GM23338 (cell line): ENCODE measurements around the gene PTPRN2. TPM values are rescaled to one million over a fixed set of nuclear protein-coding genes. Genes with fewer than 3 reads are reported as not detected.

ENCODE experiments used
- ATAC-seq: fragments of 200-7000 bp; cut with Tn5 transposase; 3 replicates; pipeline ENCODE4 v1.9.1; 2020
- DNase-seq: peaks from one replicate; pipeline ENCODE4 v3.0.0-alpha.2; 2015; ENCODE audit warnings: low spot score
- H2AFZ ChIP-seq: fragments of 200-600 bp; sonication (generic); 2 replicates; pipeline ENCODE4 v1.8.0; 2016; ENCODE audit warnings: antibody characterized with exemption, mild to moderate bottlenecking, moderate library complexity
- H3F3A ChIP-seq: fragments of 200-600 bp; sonication (generic); replicated peaks from 2 replicates; pipeline ENCODE4 v1.8.0; 2017; ENCODE audit warnings: antibody characterized with exemption, mixed run types, low read depth
- H3K27ac ChIP-seq: fragments of 200-600 bp; sonication (generic); 2 replicates; pipeline ENCODE4 v1.6.1; 2016; ENCODE audit warnings: low read depth
- H3K27me3 ChIP-seq: fragments of 200-600 bp; sonication (generic); 2 replicates; pipeline ENCODE4 v1.8.0; 2016; ENCODE audit warnings: mild to moderate bottlenecking, mixed run types, moderate library complexity; ENCODE audit not compliant: insufficient read depth
- H3K36me3 ChIP-seq: fragments of 200-600 bp; sonication (generic); 2 replicates; pipeline ENCODE4 v1.8.0; 2016; ENCODE audit warnings: mild to moderate bottlenecking; ENCODE audit not compliant: insufficient read depth
- H3K4me1 ChIP-seq: fragments of 200-600 bp; sonication (generic); 2 replicates; pipeline ENCODE4 v1.8.0; 2016; ENCODE audit warnings: mild to moderate bottlenecking, moderate library complexity; ENCODE audit not compliant: insufficient read depth
- H3K4me2 ChIP-seq: fragments of 200-600 bp; sonication (generic); 2 replicates; pipeline ENCODE4 v1.7.1; 2017; ENCODE audit warnings: mixed run types
- H3K4me3 ChIP-seq: fragments of 200-600 bp; sonication (generic); 2 replicates; pipeline ENCODE4 v1.6.1; 2016; ENCODE audit warnings: mixed run types
- H3K79me2 ChIP-seq: fragments of 200-600 bp; sonication (generic); replicated peaks from 2 replicates; pipeline ENCODE4 v1.8.0; 2017; ENCODE audit warnings: mild to moderate bottlenecking; ENCODE audit not compliant: insufficient read depth
- H3K9me2 ChIP-seq: fragments of 200-600 bp; sonication (generic); 2 replicates; pipeline ENCODE4 v1.8.0; 2017; ENCODE audit not compliant: insufficient read depth
- H4K20me1 ChIP-seq: fragments of 200-600 bp; sonication (generic); replicated peaks from 2 replicates; pipeline ENCODE4 v1.8.0; 2017; ENCODE audit warnings: mild to moderate bottlenecking; ENCODE audit not compliant: insufficient read depth
- H3K27ac Mint-ChIP-seq: 2 replicates; pipeline ENCODE4 v1.8.0; 2020; ENCODE audit warnings: inconsistent platforms, mild to moderate bottlenecking, moderate library complexity, mixed read lengths
- H3K27me3 Mint-ChIP-seq: 3 replicates; pipeline ENCODE4 v1.8.0; 2022; ENCODE audit warnings: low read depth, mild to moderate bottlenecking, moderate library complexity, mixed read lengths, inconsistent platforms; ENCODE audit not compliant: insufficient read depth, poor library complexity
- H3K36me3 Mint-ChIP-seq: 3 replicates; pipeline ENCODE4 v1.8.0; 2021; ENCODE audit warnings: low read depth, mild to moderate bottlenecking, inconsistent platforms, moderate library complexity, mixed read lengths
- H3K4me1 Mint-ChIP-seq: 3 replicates; pipeline ENCODE4 v1.8.0; 2020; ENCODE audit warnings: mild to moderate bottlenecking, inconsistent platforms, mixed read lengths
- H3K4me3 Mint-ChIP-seq: 3 replicates; pipeline ENCODE4 v1.8.0; 2021; ENCODE audit warnings: moderate library complexity, mild to moderate bottlenecking, inconsistent platforms, mixed read lengths
- H3K9me3 Mint-ChIP-seq: 3 replicates; pipeline ENCODE4 v1.8.0; 2020; ENCODE audit warnings: moderate library complexity, mild to moderate bottlenecking, inconsistent platforms, mixed read lengths
- NANOG ChIP-seq: IDR thresholded peaks from 2 replicates; pipeline ENCODE4 v1.6.1; 2016; ENCODE audit warnings: antibody characterized with exemption, borderline replicate concordance
- ZNF331 ChIP-seq: fragments of 250-450 bp; sonication (Bioruptor Pico); IDR thresholded peaks from 2 replicates; pipeline ENCODE4 v1.5.0; 2020; ENCODE audit warnings: low read depth, mild to moderate bottlenecking, moderate library complexity
- polyA plus RNA-seq: library from polyadenylated mRNA; unstranded; fragments of >200 nt; fragmentation: Nextera tagmentation; extraction: Ambion mirVana; gene quantifications from 2 replicates; pipeline ENCODE4 v1.2.1, GENCODE V29; 2016
- total RNA-seq: library from RNA; depleted of rRNA; stranded (reverse); fragments of >200 nt; shearing (Covaris generic); gene quantifications from 2 replicates; pipeline ENCODE4 v1.2.3, GENCODE V29; 2014
- TF ChIP-seq, protein P1 (sequence below): fragments of 250-450 bp; sonication (Bioruptor Pico); IDR thresholded peaks from 2 replicates; pipeline ENCODE4 v1.5.0; 2020; ENCODE audit warnings: mild to moderate bottlenecking, moderate library complexity

Gene PTPRN2
- total and polyA plus RNA-seq, 2 experiments from 2014 or later = 0.87 to 4.0 TPM

DNA sequence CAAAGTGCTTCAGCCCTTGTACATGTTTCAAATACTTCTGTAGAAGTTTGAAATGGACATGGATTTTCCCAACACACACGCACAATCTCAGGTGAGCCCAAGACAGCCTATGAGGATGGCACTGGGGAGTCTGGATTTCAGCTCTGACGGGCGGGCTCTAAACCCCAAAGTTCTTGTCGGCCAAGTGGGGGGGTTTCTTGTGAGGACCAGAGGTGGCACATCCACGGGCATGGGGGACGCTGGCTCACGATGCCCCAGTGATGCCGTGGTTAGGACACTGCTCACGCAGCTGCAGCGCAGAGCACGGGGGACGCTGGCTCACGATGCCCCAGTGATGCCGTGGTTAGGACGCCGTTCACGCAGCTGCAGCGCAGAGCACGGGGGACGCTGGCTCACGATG, 970.7 kb downstream of the PTPRN2 start (continued):
- TF ChIP-seq, protein P1, sequence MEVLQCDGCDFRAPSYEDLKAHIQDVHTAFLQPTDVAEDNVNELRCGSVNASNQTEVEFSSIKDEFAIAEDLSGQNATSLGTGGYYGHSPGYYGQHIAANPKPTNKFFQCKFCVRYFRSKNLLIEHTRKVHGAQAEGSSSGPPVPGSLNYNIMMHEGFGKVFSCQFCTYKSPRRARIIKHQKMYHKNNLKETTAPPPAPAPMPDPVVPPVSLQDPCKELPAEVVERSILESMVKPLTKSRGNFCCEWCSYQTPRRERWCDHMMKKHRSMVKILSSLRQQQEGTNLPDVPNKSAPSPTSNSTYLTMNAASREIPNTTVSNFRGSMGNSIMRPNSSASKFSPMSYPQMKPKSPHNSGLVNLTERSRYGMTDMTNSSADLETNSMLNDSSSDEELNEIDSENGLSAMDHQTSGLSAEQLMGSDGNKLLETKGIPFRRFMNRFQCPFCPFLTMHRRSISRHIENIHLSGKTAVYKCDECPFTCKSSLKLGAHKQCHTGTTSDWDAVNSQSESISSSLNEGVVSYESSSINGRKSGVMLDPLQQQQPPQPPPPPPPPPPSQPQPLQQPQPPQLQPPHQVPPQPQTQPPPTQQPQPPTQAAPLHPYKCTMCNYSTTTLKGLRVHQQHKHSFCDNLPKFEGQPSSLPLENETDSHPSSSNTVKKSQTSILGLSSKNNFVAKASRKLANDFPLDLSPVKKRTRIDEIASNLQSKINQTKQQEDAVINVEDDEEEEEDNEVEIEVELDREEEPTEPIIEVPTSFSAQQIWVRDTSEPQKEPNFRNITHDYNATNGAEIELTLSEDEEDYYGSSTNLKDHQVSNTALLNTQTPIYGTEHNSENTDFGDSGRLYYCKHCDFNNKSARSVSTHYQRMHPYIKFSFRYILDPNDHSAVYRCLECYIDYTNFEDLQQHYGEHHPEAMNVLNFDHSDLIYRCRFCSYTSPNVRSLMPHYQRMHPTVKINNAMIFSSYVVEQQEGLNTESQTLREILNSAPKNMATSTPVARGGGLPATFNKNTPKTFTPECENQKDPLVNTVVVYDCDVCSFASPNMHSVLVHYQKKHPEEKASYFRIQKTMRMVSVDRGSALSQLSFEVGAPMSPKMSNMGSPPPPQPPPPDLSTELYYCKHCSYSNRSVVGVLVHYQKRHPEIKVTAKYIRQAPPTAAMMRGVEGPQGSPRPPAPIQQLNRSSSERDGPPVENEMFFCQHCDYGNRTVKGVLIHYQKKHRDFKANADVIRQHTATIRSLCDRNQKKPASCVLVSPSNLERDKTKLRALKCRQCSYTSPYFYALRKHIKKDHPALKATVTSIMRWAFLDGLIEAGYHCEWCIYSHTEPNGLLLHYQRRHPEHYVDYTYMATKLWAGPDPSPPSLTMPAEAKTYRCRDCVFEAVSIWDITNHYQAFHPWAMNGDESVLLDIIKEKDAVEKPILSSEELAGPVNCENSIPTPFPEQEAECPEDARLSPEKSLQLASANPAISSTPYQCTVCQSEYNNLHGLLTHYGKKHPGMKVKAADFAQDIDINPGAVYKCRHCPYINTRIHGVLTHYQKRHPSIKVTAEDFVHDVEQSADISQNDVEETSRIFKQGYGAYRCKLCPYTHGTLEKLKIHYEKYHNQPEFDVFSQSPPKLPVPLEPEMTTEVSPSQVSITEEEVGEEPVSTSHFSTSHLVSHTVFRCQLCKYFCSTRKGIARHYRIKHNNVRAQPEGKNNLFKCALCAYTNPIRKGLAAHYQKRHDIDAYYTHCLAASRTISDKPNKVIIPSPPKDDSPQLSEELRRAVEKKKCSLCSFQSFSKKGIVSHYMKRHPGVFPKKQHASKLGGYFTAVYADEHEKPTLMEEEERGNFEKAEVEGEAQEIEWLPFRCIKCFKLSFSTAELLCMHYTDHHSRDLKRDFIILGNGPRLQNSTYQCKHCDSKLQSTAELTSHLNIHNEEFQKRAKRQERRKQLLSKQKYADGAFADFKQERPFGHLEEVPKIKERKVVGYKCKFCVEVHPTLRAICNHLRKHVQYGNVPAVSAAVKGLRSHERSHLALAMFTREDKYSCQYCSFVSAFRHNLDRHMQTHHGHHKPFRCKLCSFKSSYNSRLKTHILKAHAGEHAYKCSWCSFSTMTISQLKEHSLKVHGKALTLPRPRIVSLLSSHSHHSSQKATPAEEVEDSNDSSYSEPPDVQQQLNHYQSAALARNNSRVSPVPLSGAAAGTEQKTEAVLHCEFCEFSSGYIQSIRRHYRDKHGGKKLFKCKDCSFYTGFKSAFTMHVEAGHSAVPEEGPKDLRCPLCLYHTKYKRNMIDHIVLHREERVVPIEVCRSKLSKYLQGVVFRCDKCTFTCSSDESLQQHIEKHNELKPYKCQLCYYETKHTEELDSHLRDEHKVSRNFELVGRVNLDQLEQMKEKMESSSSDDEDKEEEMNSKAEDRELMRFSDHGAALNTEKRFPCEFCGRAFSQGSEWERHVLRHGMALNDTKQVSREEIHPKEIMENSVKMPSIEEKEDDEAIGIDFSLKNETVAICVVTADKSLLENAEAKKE = no peak

DNA sequence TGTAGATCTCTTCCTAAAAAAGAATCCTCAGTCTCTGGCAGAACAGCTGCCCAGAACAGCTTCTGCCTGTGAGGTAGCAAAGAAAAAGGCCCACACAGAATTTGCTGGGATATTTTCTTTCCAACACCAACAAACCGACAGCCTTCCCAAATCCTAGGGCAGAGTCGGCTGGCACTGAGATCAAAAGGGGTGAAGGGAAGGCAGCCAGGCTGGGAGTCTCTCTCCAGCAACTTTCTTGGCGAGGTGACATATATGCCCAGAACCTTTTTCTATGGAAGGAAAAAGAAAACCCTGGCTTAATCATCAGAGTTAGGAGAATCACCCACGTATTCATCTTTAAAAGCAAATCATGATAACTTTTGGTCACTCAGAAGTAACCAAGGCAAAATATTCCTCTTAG, 971.2 kb downstream of the PTPRN2 start:
- Mint-ChIP-seq H3K36me3 (peaks cover 39% of the 10 kb centered on the region), H3K27me3 (peaks cover 25% of the 10 kb centered on the region), H3K4me1 (no peaks in the 10 kb centered on the region; the same call in 2 of the 3 replicates), H3K4me3 (no peak overlapping the region), H3K27ac (no peak overlapping the region), H3K9me3 (peaks cover 83% of the 10 kb centered on the region)
- Histone ChIP-seq H3K4me3 (no peak overlapping the region), H3K36me3 (no peaks in the 10 kb centered on the region), H3K27me3 (no peaks in the 10 kb centered on the region), H3K27ac (no peak overlapping the region), H3F3A (no peaks in the 10 kb centered on the region), H3K4me2 (no peak overlapping the region), H2AFZ (no peak overlapping the region), H3K4me1 (no peaks in the 10 kb centered on the region), H3K79me2 (no peaks in the 10 kb centered on the region), H3K9me2 (no peaks in the 10 kb centered on the region), H4K20me1 (no peaks in the 10 kb centered on the region)
- DNase-seq (no peak), ATAC-seq (no peak)
- TF ChIP-seq, protein P1 = no peak
- no peak for TF ChIP-seq ZNF331 (CRISPR knock-in tag)
- TF ChIP-seq NANOG = no peak
